HepG2 (cell line): Measurements from ENCODE around the gene NOXO1. TPM values are rescaled to one million over a fixed set of nuclear protein-coding genes. Genes with fewer than 3 reads are reported as not detected.

Source experiments
- CBX2 ChIP-seq, 2 experiments: fragments of 200-600 bp in 1 of 2; sonication (generic); formaldehyde crosslinking in 1 of 2; IDR thresholded peaks; 2 replicates each; pipeline versions ENCODE4 v1.7.0 to v1.8.1; 2018 to 2022; ENCODE audit warnings: low read depth in 2 of 2, low read length in 1 of 2, mild to moderate bottlenecking in 1 of 2, missing genetic modification reagents in 1 of 2
- CEBPG ChIP-seq: IDR thresholded peaks from 2 replicates; pipeline ENCODE4 v1.6.1; 2016
- CENPX ChIP-seq: sonication (generic); formaldehyde crosslinking; IDR thresholded peaks from 2 replicates; pipeline ENCODE4 v1.9.0; 2021; ENCODE audit warnings: mild to moderate bottlenecking, missing genetic modification reagents, moderate library complexity
- DMTF1 ChIP-seq: sonication (generic); formaldehyde crosslinking; IDR thresholded peaks from 2 replicates; pipeline ENCODE4 v1.4.0; 2020; ENCODE audit warnings: mild to moderate bottlenecking, missing genetic modification reagents
- EEA1 ChIP-seq: sonication (generic); formaldehyde crosslinking; IDR thresholded peaks from 2 replicates; pipeline ENCODE4 v1.5.1; 2020; ENCODE audit warnings: mild to moderate bottlenecking, missing genetic modification reagents, borderline replicate concordance
- EHMT2 ChIP-seq: fragments of 200-600 bp; sonication (generic); IDR thresholded peaks from 2 replicates; pipeline ENCODE4 v1.7.0; 2017; ENCODE audit warnings: antibody characterized with exemption, low read depth, low read length, borderline replicate concordance
- GABPB1 ChIP-seq: IDR thresholded peaks from 2 replicates; pipeline ENCODE4 v1.6.1; 2016; ENCODE audit warnings: mild to moderate bottlenecking, missing genetic modification reagents, moderate library complexity, missing compliant biosample characterization
- IKZF1 ChIP-seq: fragments of 450-650 bp; IDR thresholded peaks from 2 replicates; pipeline ENCODE4 v1.7.1; 2016
- JUNB ChIP-seq: sonication (generic); formaldehyde crosslinking; IDR thresholded peaks from 2 replicates; pipeline ENCODE4 v1.8.0; 2022; ENCODE audit warnings: missing genetic modification reagents, mild to moderate bottlenecking, borderline replicate concordance
- KDM2A ChIP-seq: sonication (generic); formaldehyde crosslinking; IDR thresholded peaks from 2 replicates; pipeline ENCODE4 v1.4.0; 2020; ENCODE audit warnings: low read depth, missing genetic modification reagents, borderline replicate concordance
- KDM5B ChIP-seq: sonication (generic); formaldehyde crosslinking; IDR thresholded peaks from 2 replicates; pipeline ENCODE4 v1.4.0; 2020; ENCODE audit warnings: missing genetic modification reagents, mild to moderate bottlenecking, borderline replicate concordance
- KMT2A ChIP-seq: sonication (generic); formaldehyde crosslinking; IDR thresholded peaks from 2 replicates; pipeline ENCODE4 v1.4.0; 2020; ENCODE audit warnings: missing genetic modification reagents
- SRF ChIP-seq: IDR thresholded peaks from 2 replicates; pipeline ENCODE4 v1.6.1; 2011; ENCODE audit warnings: mild to moderate bottlenecking, low read depth, low read length, moderate library complexity
- TEAD2 ChIP-seq: sonication (generic); formaldehyde crosslinking; IDR thresholded peaks from 2 replicates; pipeline ENCODE4 v1.9.0; 2021; ENCODE audit warnings: missing genetic modification reagents
- TOE1 ChIP-seq: sonication (generic); formaldehyde crosslinking; IDR thresholded peaks from 2 replicates; pipeline ENCODE4 v1.4.0; 2020; ENCODE audit warnings: mild to moderate bottlenecking, missing genetic modification reagents
- ZNF136 ChIP-seq: sonication (generic); formaldehyde crosslinking; IDR thresholded peaks from 2 replicates; pipeline ENCODE4 v1.8.1; 2022; ENCODE audit warnings: low read depth, mild to moderate bottlenecking, moderate library complexity, missing genetic modification reagents
- ZNF292 ChIP-seq: sonication (generic); formaldehyde crosslinking; IDR thresholded peaks from 2 replicates; pipeline ENCODE4 v1.8.1; 2022; ENCODE audit warnings: mild to moderate bottlenecking, low read depth, missing genetic modification reagents, borderline replicate concordance
- ZNF431 ChIP-seq: sonication (generic); formaldehyde crosslinking; IDR thresholded peaks from 2 replicates; pipeline ENCODE4 v1.9.0; 2022; ENCODE audit warnings: missing genetic modification reagents, low read depth, mild to moderate bottlenecking, borderline replicate concordance
- ZNF546 ChIP-seq: sonication (generic); formaldehyde crosslinking; conservative IDR thresholded peaks from 2 replicates; pipeline ENCODE4 v1.8.1; 2023; ENCODE audit warnings: mild to moderate bottlenecking, missing genetic modification reagents
- polyA plus RNA-seq, 8 experiments: library from polyadenylated mRNA; depleted of rRNA in 3 of 8; stranded (reverse) in 7 of 8; unstranded in 1 of 8; fragments of >200 nt; fragmentation: Illumina TruSeq in 4 of 8; extraction: Trizol in 4 of 8; gene quantifications; 2 replicates each; pipeline versions ENCODE4 v1.2.1 to v1.2.3, GENCODE V29; 2011 to 2016; ENCODE audit warnings: low read depth in 4 of 8, missing spikeins in 1 of 8, mixed read lengths in 1 of 8; ENCODE audit not compliant: insufficient read depth in 1 of 8
- total RNA-seq, 5 experiments: library from RNA; depleted of rRNA; stranded (reverse); fragments of >200 nt; fragmentation: Illumina TruSeq; extraction: Trizol; gene quantifications; 2 replicates each; pipeline ENCODE4 v1.2.3, GENCODE V29; 2016; ENCODE audit warnings: low read depth in 1 of 5
- TF ChIP-seq, protein P1 (sequence below): sonication (generic); formaldehyde crosslinking; IDR thresholded peaks from 2 replicates; pipeline ENCODE4 v1.4.0; 2020; ENCODE audit warnings: mild to moderate bottlenecking, missing genetic modification reagents
- TF ChIP-seq, protein P2 (sequence below), 2 experiments: IDR thresholded peaks; 2 replicates each; pipeline ENCODE4 v1.6.1; 2011 to 2012; ENCODE audit warnings: low read length in 2 of 2, borderline replicate concordance in 1 of 2, low read depth in 1 of 2, mild to moderate bottlenecking in 1 of 2, moderate library complexity in 1 of 2

NOXO1 gene
- total and polyA plus RNA-seq, 2 of the 13 experiments (the other 11 are each of a cell fraction or from before 2014, with no cell fraction given): 0.69 to 1.4 TPM

GRCh38 chr16:1964506-1965395, 16.5 kb downstream of the NOXO1 start, which contains the start of gene RPS2 (continued):
- TF ChIP-seq DMTF1 (CRISPR knock-in tag): no peak
- peak; percentile 42; the same call in 1 of the 2 replicates for TF ChIP-seq KDM5B (CRISPR knock-in tag)
- TF ChIP-seq ZNF136 (CRISPR knock-in tag): no peak
- TF ChIP-seq, protein P1, sequence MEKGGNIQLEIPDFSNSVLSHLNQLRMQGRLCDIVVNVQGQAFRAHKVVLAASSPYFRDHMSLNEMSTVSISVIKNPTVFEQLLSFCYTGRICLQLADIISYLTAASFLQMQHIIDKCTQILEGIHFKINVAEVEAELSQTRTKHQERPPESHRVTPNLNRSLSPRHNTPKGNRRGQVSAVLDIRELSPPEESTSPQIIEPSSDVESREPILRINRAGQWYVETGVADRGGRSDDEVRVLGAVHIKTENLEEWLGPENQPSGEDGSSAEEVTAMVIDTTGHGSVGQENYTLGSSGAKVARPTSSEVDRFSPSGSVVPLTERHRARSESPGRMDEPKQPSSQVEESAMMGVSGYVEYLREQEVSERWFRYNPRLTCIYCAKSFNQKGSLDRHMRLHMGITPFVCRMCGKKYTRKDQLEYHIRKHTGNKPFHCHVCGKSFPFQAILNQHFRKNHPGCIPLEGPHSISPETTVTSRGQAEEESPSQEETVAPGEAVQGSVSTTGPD (CRISPR knock-in tag): no peak
- no peak for TF ChIP-seq SRF
- TF ChIP-seq, protein P2, sequence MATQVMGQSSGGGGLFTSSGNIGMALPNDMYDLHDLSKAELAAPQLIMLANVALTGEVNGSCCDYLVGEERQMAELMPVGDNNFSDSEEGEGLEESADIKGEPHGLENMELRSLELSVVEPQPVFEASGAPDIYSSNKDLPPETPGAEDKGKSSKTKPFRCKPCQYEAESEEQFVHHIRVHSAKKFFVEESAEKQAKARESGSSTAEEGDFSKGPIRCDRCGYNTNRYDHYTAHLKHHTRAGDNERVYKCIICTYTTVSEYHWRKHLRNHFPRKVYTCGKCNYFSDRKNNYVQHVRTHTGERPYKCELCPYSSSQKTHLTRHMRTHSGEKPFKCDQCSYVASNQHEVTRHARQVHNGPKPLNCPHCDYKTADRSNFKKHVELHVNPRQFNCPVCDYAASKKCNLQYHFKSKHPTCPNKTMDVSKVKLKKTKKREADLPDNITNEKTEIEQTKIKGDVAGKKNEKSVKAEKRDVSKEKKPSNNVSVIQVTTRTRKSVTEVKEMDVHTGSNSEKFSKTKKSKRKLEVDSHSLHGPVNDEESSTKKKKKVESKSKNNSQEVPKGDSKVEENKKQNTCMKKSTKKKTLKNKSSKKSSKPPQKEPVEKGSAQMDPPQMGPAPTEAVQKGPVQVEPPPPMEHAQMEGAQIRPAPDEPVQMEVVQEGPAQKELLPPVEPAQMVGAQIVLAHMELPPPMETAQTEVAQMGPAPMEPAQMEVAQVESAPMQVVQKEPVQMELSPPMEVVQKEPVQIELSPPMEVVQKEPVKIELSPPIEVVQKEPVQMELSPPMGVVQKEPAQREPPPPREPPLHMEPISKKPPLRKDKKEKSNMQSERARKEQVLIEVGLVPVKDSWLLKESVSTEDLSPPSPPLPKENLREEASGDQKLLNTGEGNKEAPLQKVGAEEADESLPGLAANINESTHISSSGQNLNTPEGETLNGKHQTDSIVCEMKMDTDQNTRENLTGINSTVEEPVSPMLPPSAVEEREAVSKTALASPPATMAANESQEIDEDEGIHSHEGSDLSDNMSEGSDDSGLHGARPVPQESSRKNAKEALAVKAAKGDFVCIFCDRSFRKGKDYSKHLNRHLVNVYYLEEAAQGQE (IDR thresholded peaks at IDR 0.05; ENCODE audit: borderline replicate concordance in 1 of 2, low read depth in 1 of 2, low read length in 2 of 2): peak in 1 of 2 experiments; percentile 46; a peak in 1 of 4 replicates
- TF ChIP-seq KDM2A (CRISPR knock-in tag): peak; percentile 82
- TF ChIP-seq TEAD2 (CRISPR knock-in tag): 0 out of 2 replicates have a peak, but pooled peaks have one; percentile 25
- TF ChIP-seq IKZF1: no peak
- no peak for TF ChIP-seq ZNF292 (CRISPR knock-in tag)
- TF ChIP-seq CBX2 (IDR thresholded peaks at IDR 0.05; ENCODE audit: low read depth, low read length): no peak
- no peak for TF ChIP-seq CBX2 (CRISPR knock-in tag; IDR thresholded peaks at IDR 0.05; ENCODE audit: low read depth)
- TF ChIP-seq CENPX (CRISPR knock-in tag): no peak
- no peak for TF ChIP-seq EHMT2
- TF ChIP-seq KMT2A: peak; percentile 69; the same call in 1 of the 2 replicates
- no peak for TF ChIP-seq CEBPG
- TF ChIP-seq ZNF546 (CRISPR knock-in tag): no peak; the same call in 1 of the 2 replicates
- TF ChIP-seq ZNF431: no peak
- no peak for TF ChIP-seq JUNB (CRISPR knock-in tag)
- 0 out of 2 replicates have a peak, but pooled peaks have one; percentile 51 for TF ChIP-seq TOE1
- peak; percentile 89 for TF ChIP-seq GABPB1 (CRISPR knock-in tag)
- TF ChIP-seq EEA1 (CRISPR knock-in tag): no peak
